ENCODE measurements around the gene MAP2K7.
A peak's percentile ranks its signal among the peaks of the same experiment; 100 is the strongest.
"Not testable (repeated sequence)": the region's sequence is repeated elsewhere in the genome, so short reads cannot be mapped to it uniquely, and the experiment has no call there.

MAP2K7 gene

GRCh38 chr19:7919610-7920518 lies 16.2 kb downstream of the MAP2K7 start, which contains the start of gene SNAPC2:
TSS of gene SNAPC2 (plus strand) at chr19:7920338. CDS start at chr19:7920367, 29 bp downstream.
- peak; percentile 88 for DNase-seq (ENCODE audit: low spot score)

- peak; percentile 97 for DNase-seq (ENCODE audit: low spot score)
These were observed 17.0 kb downstream of the MAP2K7 start for GRCh38 chr19:7920519-7921301.

GRCh38 chr19:7921302-7921966 lies 17.8 kb downstream of the MAP2K7 start:
- DNase-seq (ENCODE audit: low spot score), result no peak

- no peak for DNase-seq (ENCODE audit: low spot score)
These were observed 18.5 kb downstream of the MAP2K7 start for GRCh38 chr19:7921967-7922835.

GRCh38 chr19:7922836-7923195 lies 19.1 kb downstream of the MAP2K7 start:
- no peak for DNase-seq (ENCODE audit: low spot score)

- no peak for DNase-seq (ENCODE audit: low spot score)
These were observed 19.9 kb downstream of the MAP2K7 start for GRCh38 chr19:7923295-7924191.

GRCh38 chr19:7924241-7924640 lies 20.6 kb downstream of the MAP2K7 start:
- DNase-seq (ENCODE audit: low spot score), result no peak

- no peak for DNase-seq (ENCODE audit: low spot score)
These were observed 21.0 kb downstream of the MAP2K7 start for GRCh38 chr19:7924651-7925170.

- DNase-seq (ENCODE audit: low spot score), result peak; percentile 92
These were observed 21.6 kb downstream of the MAP2K7 start for GRCh38 chr19:7925171-7925851.

GRCh38 chr19:7926021-7926726 lies 22.5 kb downstream of the MAP2K7 start, which contains the start of gene CTXN1:
TSS of gene CTXN1 (minus strand) at chr19:7926135. CDS start at chr19:7925538, 597 bp downstream.
- peak; percentile 87 for DNase-seq (ENCODE audit: low spot score)

- DNase-seq (ENCODE audit: low spot score), result no peak
These were observed 23.3 kb downstream of the MAP2K7 start for GRCh38 chr19:7926727-7927604.

GRCh38 chr19:7927605-7928333 lies 24.1 kb downstream of the MAP2K7 start:
- no peak for DNase-seq (ENCODE audit: low spot score)

- DNase-seq (ENCODE audit: low spot score), result no peak
These were observed 24.6 kb downstream of the MAP2K7 start for GRCh38 chr19:7928334-7928706.

GRCh38 chr19:7928741-7929701 lies 25.3 kb downstream of the MAP2K7 start:
- peak; percentile 60 for DNase-seq (ENCODE audit: low spot score)

- not testable (repeated sequence) for DNase-seq (ENCODE audit: low spot score)
These were observed 26.4 kb downstream of the MAP2K7 start for GRCh38 chr19:7930030-7930429.

- no peak for DNase-seq (ENCODE audit: low spot score)
These were observed 27.1 kb downstream of the MAP2K7 start for GRCh38 chr19:7930765-7931164.
